GM23338 (cell line): ENCODE measurements around the gene TPCN2. TPM values are rescaled to one million over a fixed set of nuclear protein-coding genes. Genes with fewer than 3 reads are reported as not detected.

Experiments used
- ATAC-seq: fragments of 200-7000 bp; cut with Tn5 transposase; 3 replicates; pipeline ENCODE4 v1.9.1; 2020
- DNase-seq: peaks from one replicate; pipeline ENCODE4 v3.0.0-alpha.2; 2015; ENCODE audit warnings: low spot score
- H2AFZ ChIP-seq: fragments of 200-600 bp; sonication (generic); 2 replicates; pipeline ENCODE4 v1.8.0; 2016; ENCODE audit warnings: antibody characterized with exemption, mild to moderate bottlenecking, moderate library complexity
- H3F3A ChIP-seq: fragments of 200-600 bp; sonication (generic); replicated peaks from 2 replicates; pipeline ENCODE4 v1.8.0; 2017; ENCODE audit warnings: antibody characterized with exemption, mixed run types, low read depth
- H3K27ac ChIP-seq: fragments of 200-600 bp; sonication (generic); 2 replicates; pipeline ENCODE4 v1.6.1; 2016; ENCODE audit warnings: low read depth
- H3K27me3 ChIP-seq: fragments of 200-600 bp; sonication (generic); 2 replicates; pipeline ENCODE4 v1.8.0; 2016; ENCODE audit warnings: mild to moderate bottlenecking, mixed run types, moderate library complexity; ENCODE audit not compliant: insufficient read depth
- H3K36me3 ChIP-seq: fragments of 200-600 bp; sonication (generic); 2 replicates; pipeline ENCODE4 v1.8.0; 2016; ENCODE audit warnings: mild to moderate bottlenecking; ENCODE audit not compliant: insufficient read depth
- H3K4me1 ChIP-seq: fragments of 200-600 bp; sonication (generic); 2 replicates; pipeline ENCODE4 v1.8.0; 2016; ENCODE audit warnings: mild to moderate bottlenecking, moderate library complexity; ENCODE audit not compliant: insufficient read depth
- H3K4me2 ChIP-seq: fragments of 200-600 bp; sonication (generic); 2 replicates; pipeline ENCODE4 v1.7.1; 2017; ENCODE audit warnings: mixed run types
- H3K4me3 ChIP-seq: fragments of 200-600 bp; sonication (generic); 2 replicates; pipeline ENCODE4 v1.6.1; 2016; ENCODE audit warnings: mixed run types
- H3K79me2 ChIP-seq: fragments of 200-600 bp; sonication (generic); replicated peaks from 2 replicates; pipeline ENCODE4 v1.8.0; 2017; ENCODE audit warnings: mild to moderate bottlenecking; ENCODE audit not compliant: insufficient read depth
- H3K9me2 ChIP-seq: fragments of 200-600 bp; sonication (generic); 2 replicates; pipeline ENCODE4 v1.8.0; 2017; ENCODE audit not compliant: insufficient read depth
- H4K20me1 ChIP-seq: fragments of 200-600 bp; sonication (generic); replicated peaks from 2 replicates; pipeline ENCODE4 v1.8.0; 2017; ENCODE audit warnings: mild to moderate bottlenecking; ENCODE audit not compliant: insufficient read depth
- H3K27ac Mint-ChIP-seq: 2 replicates; pipeline ENCODE4 v1.8.0; 2020; ENCODE audit warnings: inconsistent platforms, mild to moderate bottlenecking, moderate library complexity, mixed read lengths
- H3K27me3 Mint-ChIP-seq: 3 replicates; pipeline ENCODE4 v1.8.0; 2022; ENCODE audit warnings: low read depth, mild to moderate bottlenecking, moderate library complexity, mixed read lengths, inconsistent platforms; ENCODE audit not compliant: insufficient read depth, poor library complexity
- H3K36me3 Mint-ChIP-seq: 3 replicates; pipeline ENCODE4 v1.8.0; 2021; ENCODE audit warnings: low read depth, mild to moderate bottlenecking, inconsistent platforms, moderate library complexity, mixed read lengths
- H3K4me1 Mint-ChIP-seq: 3 replicates; pipeline ENCODE4 v1.8.0; 2020; ENCODE audit warnings: mild to moderate bottlenecking, inconsistent platforms, mixed read lengths
- H3K4me3 Mint-ChIP-seq: 3 replicates; pipeline ENCODE4 v1.8.0; 2021; ENCODE audit warnings: moderate library complexity, mild to moderate bottlenecking, inconsistent platforms, mixed read lengths
- H3K9me3 Mint-ChIP-seq: 3 replicates; pipeline ENCODE4 v1.8.0; 2020; ENCODE audit warnings: moderate library complexity, mild to moderate bottlenecking, inconsistent platforms, mixed read lengths
- CREB1 ChIP-seq: fragments of 250-450 bp; sonication (Bioruptor Pico); IDR thresholded peaks from 2 replicates; pipeline ENCODE4 v1.5.0; 2020; ENCODE audit warnings: low read depth, mild to moderate bottlenecking, moderate library complexity
- CTCF ChIP-seq, 2 experiments: fragments of 200-600 bp in 1 of 2; sonication (generic) in 1 of 2; conservative IDR thresholded peaks; 2 replicates each; pipeline versions ENCODE4 v1.5.1 to v1.6.1; 2016 to 2017; ENCODE audit warnings: antibody characterized with exemption in 2 of 2, low read depth in 2 of 2, mild to moderate bottlenecking in 2 of 2, moderate library complexity in 1 of 2
- ETS1 ChIP-seq: IDR thresholded peaks from 2 replicates; pipeline ENCODE4 v1.6.1; 2016; ENCODE audit warnings: antibody characterized with exemption
- EZH2phosphoT487 ChIP-seq: fragments of 200-600 bp; sonication (generic); IDR thresholded peaks from one replicate; pipeline ENCODE4 v1.8.1; 2018; ENCODE audit warnings: antibody characterized with exemption; ENCODE audit not compliant: unreplicated experiment
- JUNB ChIP-seq: IDR thresholded peaks from one replicate; pipeline ENCODE4 v1.6.1; 2016; ENCODE audit warnings: antibody characterized with exemption; ENCODE audit not compliant: unreplicated experiment
- REST ChIP-seq: IDR thresholded peaks from one replicate; pipeline ENCODE4 v1.6.1; 2018; ENCODE audit warnings: antibody characterized with exemption; ENCODE audit not compliant: unreplicated experiment
- STAT1 ChIP-seq: IDR thresholded peaks from one replicate; pipeline ENCODE4 v1.6.1; 2016; ENCODE audit warnings: antibody characterized with exemption; ENCODE audit not compliant: unreplicated experiment
- ZNF114 ChIP-seq: fragments of 250-450 bp; sonication (Bioruptor Pico); IDR thresholded peaks from 2 replicates; pipeline ENCODE4 v1.5.0; 2020; ENCODE audit warnings: mild to moderate bottlenecking, moderate library complexity
- ZNF462 ChIP-seq: fragments of 250-450 bp; sonication (Bioruptor Pico); IDR thresholded peaks from 2 replicates; pipeline ENCODE4 v1.5.0; 2020; ENCODE audit warnings: mild to moderate bottlenecking, moderate library complexity
- polyA plus RNA-seq: library from polyadenylated mRNA; unstranded; fragments of >200 nt; fragmentation: Nextera tagmentation; extraction: Ambion mirVana; gene quantifications from 2 replicates; pipeline ENCODE4 v1.2.1, GENCODE V29; 2016
- total RNA-seq: library from RNA; depleted of rRNA; stranded (reverse); fragments of >200 nt; shearing (Covaris generic); gene quantifications from 2 replicates; pipeline ENCODE4 v1.2.3, GENCODE V29; 2014

TPCN2 gene
- total and polyA plus RNA-seq, 2 experiments from 2014 or later: 5.8 to 14.7 TPM

- TF ChIP-seq ZNF462 (CRISPR knock-in tag): no peak
- TF ChIP-seq ETS1: no peak
- TF ChIP-seq ZNF114 (CRISPR knock-in tag): no peak
These were observed 24.7 kb downstream of the TPCN2 start (continued) for GRCh38 chr11:69073469-69073868.

- H3K4me1 ChIP-seq: no peaks in the 10 kb centered on the region
- peaks cover 2% of the 10 kb centered on the region; the same call in 1 of the 3 replicates for H3K4me1 Mint-ChIP-seq
- H3K4me2 ChIP-seq: no peak overlapping the region
- no peaks in the 10 kb centered on the region; the same call in 2 of the 3 replicates for H3K9me3 Mint-ChIP-seq
- no peaks in the 10 kb centered on the region for H3F3A ChIP-seq
- H3K36me3 Mint-ChIP-seq: peaks cover 20% of the 10 kb centered on the region
- DNase-seq (no peak), ATAC-seq (no peak)
- H3K4me3 ChIP-seq: no peak overlapping the region
- H2AFZ ChIP-seq: no peak overlapping the region
- no peak overlapping the region for H3K27ac Mint-ChIP-seq
- no peak overlapping the region for H3K4me3 Mint-ChIP-seq
- no peaks in the 10 kb centered on the region for H3K79me2 ChIP-seq
- H4K20me1 ChIP-seq: peaks cover 13% of the 10 kb centered on the region
- no peaks in the 10 kb centered on the region for H3K9me2 ChIP-seq
- H3K27me3 Mint-ChIP-seq: peaks cover 2% of the 10 kb centered on the region
- H3K27me3 ChIP-seq: no peaks in the 10 kb centered on the region
- no peak overlapping the region for H3K27ac ChIP-seq
- no peaks in the 10 kb centered on the region for H3K36me3 ChIP-seq
- TF ChIP-seq EZH2phosphoT487 (no peak), REST (no peak), ZNF114 (CRISPR knock-in tag) (no peak), STAT1 (no peak), ETS1 (no peak), CTCF (conservative IDR thresholded peaks at IDR 0.05; ENCODE audit: low read depth in 2 of 2) (no peak), CREB1 (CRISPR knock-in tag) (no peak), JUNB (no peak)
These were observed 25.8 kb downstream of the TPCN2 start for GRCh38 chr11:69074375-69075140.
